GM18909 (cell line): ENCODE data around the gene PTPRN2.
"Not testable (repeated sequence)": the region's sequence is repeated elsewhere in the genome, so short reads cannot be mapped to it uniquely, and the experiment has no call there.

ENCODE experiments used
- ATAC-seq: cut with Tn5 transposase; IDR thresholded peaks from one replicate; pipeline ENCODE4 v1.9.1; 2021; ENCODE audit warnings: mild to moderate bottlenecking; ENCODE audit not compliant: unreplicated experiment, poor library complexity

Gene PTPRN2

GRCh38 chr7:158381956-158382355 is 205.7 kb downstream of the PTPRN2 start:
- no peak for ATAC-seq

- no peak for ATAC-seq
Observed at GRCh38 chr7:158378978-158379377, 208.6 kb downstream of the PTPRN2 start.

- ATAC-seq = no peak
Observed at GRCh38 chr7:158377800-158378623, 209.6 kb downstream of the PTPRN2 start.

GRCh38 chr7:158376839-158377186 is 210.8 kb downstream of the PTPRN2 start:
- not testable (repeated sequence) for ATAC-seq

- ATAC-seq = not testable (repeated sequence)
Observed at GRCh38 chr7:158376146-158376838, 211.3 kb downstream of the PTPRN2 start.

GRCh38 chr7:158375034-158375433 is 212.6 kb downstream of the PTPRN2 start:
- ATAC-seq = no peak

GRCh38 chr7:158374586-158374985 is 213.0 kb downstream of the PTPRN2 start:
- ATAC-seq = no peak

GRCh38 chr7:158374146-158374545 is 213.5 kb downstream of the PTPRN2 start:
- ATAC-seq = no peak

- no peak for ATAC-seq
Observed at GRCh38 chr7:158373476-158374133, 214.0 kb downstream of the PTPRN2 start.

GRCh38 chr7:158372400-158373342 is 215.0 kb downstream of the PTPRN2 start:
- ATAC-seq = no peak

GRCh38 chr7:158371856-158372255 is 215.8 kb downstream of the PTPRN2 start:
- no peak for ATAC-seq

- ATAC-seq = no peak
Observed at GRCh38 chr7:158369866-158370265, 217.8 kb downstream of the PTPRN2 start.

GRCh38 chr7:158369290-158369689 is 218.3 kb downstream of the PTPRN2 start:
- ATAC-seq = no peak

- ATAC-seq = no peak
Observed at GRCh38 chr7:158368449-158368848, 219.2 kb downstream of the PTPRN2 start.

GRCh38 chr7:158367634-158367982 is 220.0 kb downstream of the PTPRN2 start:
- no peak for ATAC-seq

- ATAC-seq = no peak
Observed at GRCh38 chr7:158366916-158367633, 220.5 kb downstream of the PTPRN2 start.

- no peak for ATAC-seq
Observed at GRCh38 chr7:158366346-158366745, 221.3 kb downstream of the PTPRN2 start.

- ATAC-seq = no peak
Observed at GRCh38 chr7:158365267-158365666, 222.4 kb downstream of the PTPRN2 start.

- no peak for ATAC-seq
Observed at GRCh38 chr7:158364451-158364850, 223.2 kb downstream of the PTPRN2 start.
